Measurements from ENCODE around the gene MYH9.

MYH9 gene

GRCh38 chr22:36234213-36234612, 153.6 kb downstream of the MYH9 start:
- no peak for TF ChIP-seq CTCF (IDR thresholded peaks at IDR 0.05; ENCODE audit: insufficient read depth, missing control alignments)
- no peak for DNase-seq (ENCODE audit: insufficient read length, low spot score)
- FAIRE-seq: no peak

- no peak for TF ChIP-seq CTCF (IDR thresholded peaks at IDR 0.05; ENCODE audit: insufficient read depth, missing control alignments)
- no peak for FAIRE-seq
These were observed 154.0 kb downstream of the MYH9 start for GRCh38 chr22:36233796-36234195.

GRCh38 chr22:36232715-36233401, 154.9 kb downstream of the MYH9 start:
- TF ChIP-seq CTCF (IDR thresholded peaks at IDR 0.05; ENCODE audit: insufficient read depth, missing control alignments): no peak
- DNase-seq (ENCODE audit: insufficient read length, low spot score): no peak
- FAIRE-seq: no peak

More at GRCh38 chr22:36233796-36234195, 154.0 kb downstream of the MYH9 start:
- no peak for DNase-seq (ENCODE audit: insufficient read length, low spot score)
